Measurements from ENCODE around the gene RNF213. TPM values are rescaled to one million over a fixed set of nuclear protein-coding genes. Genes with fewer than 3 reads are reported as not detected.

RNF213 gene
- total and polyA plus RNA-seq, 2 donors (not counting 1 experiment from before 2014, with no cell fraction given): 36.8 to 245 TPM

GRCh38 chr17:80367503-80367902 is 106.9 kb downstream of the RNF213 start:
- Histone ChIP-seq H3K79me2 (ENCODE audit: control insufficient read depth, insufficient read depth, low read length) (no peaks in the 10 kb centered on the region), H3K36me3 (ENCODE audit: control insufficient read depth, insufficient read depth, low read length) (peaks cover 43% of the 10 kb centered on the region), H3K4me3 (replicated peaks in 1 of 4; ENCODE audit: control extremely low read depth in 1 of 4, insufficient read depth in 1 of 4, low read depth in 3 of 4, low read length in 4 of 4) (no peak overlapping the region), H3K4me2 (ENCODE audit: extremely low read depth, insufficient read depth, low read length) (no peak overlapping the region), H3K9me3 (ENCODE audit: control insufficient read depth, insufficient read depth, low read depth, low read length) (no peaks in the 10 kb centered on the region), H3K9ac (ENCODE audit: insufficient read depth, low read length) (no peak overlapping the region), H3K4me1 (ENCODE audit: control insufficient read depth, extremely low read depth, insufficient read depth, low read length) (peaks cover 10% of the 10 kb centered on the region), H3K27ac (ENCODE audit: insufficient read depth, low read length) (no peak overlapping the region), H3K27me3 (ENCODE audit: control insufficient read depth, insufficient read depth, low read length) (no peaks in the 10 kb centered on the region), H4K20me1 (ENCODE audit: control insufficient read depth, extremely low read depth, insufficient read depth, low read length) (no peaks in the 10 kb centered on the region), H2AFZ (ENCODE audit: low read length) (no peak overlapping the region)
- DNase-seq (ENCODE audit: low read depth in 2 of 2): no peak
- TF ChIP-seq EZH2 (IDR thresholded peaks at IDR 0.05; ENCODE audit: low read length, missing control alignments) (no peak), CTCF (conservative IDR thresholded peaks at IDR 0.05 in 1 of 2, IDR thresholded peaks at IDR 0.05 in 1 of 2; ENCODE audit: low read depth in 1 of 2, low read length in 2 of 2) (no peak)

GRCh38 chr17:80371196-80371595 is 110.5 kb downstream of the RNF213 start:
- TF ChIP-seq EZH2 (IDR thresholded peaks at IDR 0.05; ENCODE audit: low read length, missing control alignments): no peak
- TF ChIP-seq CTCF (conservative IDR thresholded peaks at IDR 0.05 in 1 of 2, IDR thresholded peaks at IDR 0.05 in 1 of 2; ENCODE audit: low read depth in 1 of 2, low read length in 2 of 2): no peak

GRCh38 chr17:80372456-80372855 is 111.8 kb downstream of the RNF213 start:
- no peak for DNase-seq (ENCODE audit: low read depth in 2 of 2)
- TF ChIP-seq EZH2 (IDR thresholded peaks at IDR 0.05; ENCODE audit: low read length, missing control alignments): no peak
- TF ChIP-seq CTCF (conservative IDR thresholded peaks at IDR 0.05 in 1 of 2, IDR thresholded peaks at IDR 0.05 in 1 of 2; ENCODE audit: low read depth in 1 of 2, low read length in 2 of 2): no peak

More at GRCh38 chr17:80371196-80371595, 110.5 kb downstream of the RNF213 start:
- Histone ChIP-seq H2AFZ (ENCODE audit: low read length) (no peak overlapping the region), H3K27ac (ENCODE audit: insufficient read depth, low read length) (no peak overlapping the region), H4K20me1 (ENCODE audit: control insufficient read depth, extremely low read depth, insufficient read depth, low read length) (no peaks in the 10 kb centered on the region), H3K4me2 (ENCODE audit: extremely low read depth, insufficient read depth, low read length) (no peak overlapping the region), H3K4me3 (replicated peaks in 1 of 4; ENCODE audit: control extremely low read depth in 1 of 4, insufficient read depth in 1 of 4, low read depth in 3 of 4, low read length in 4 of 4) (no peak overlapping the region), H3K36me3 (ENCODE audit: control insufficient read depth, insufficient read depth, low read length) (peaks cover 29% of the 10 kb centered on the region), H3K9ac (ENCODE audit: insufficient read depth, low read length) (no peak overlapping the region), H3K9me3 (ENCODE audit: control insufficient read depth, insufficient read depth, low read depth, low read length) (no peaks in the 10 kb centered on the region), H3K79me2 (ENCODE audit: control insufficient read depth, insufficient read depth, low read length) (no peaks in the 10 kb centered on the region), H3K4me1 (ENCODE audit: control insufficient read depth, extremely low read depth, insufficient read depth, low read length) (no peaks in the 10 kb centered on the region), H3K27me3 (ENCODE audit: control insufficient read depth, insufficient read depth, low read length) (no peaks in the 10 kb centered on the region)
- DNase-seq (ENCODE audit: low read depth in 2 of 2): no peak

More at GRCh38 chr17:80372456-80372855, 111.8 kb downstream of the RNF213 start:
- Histone ChIP-seq H3K9me3 (ENCODE audit: control insufficient read depth, insufficient read depth, low read depth, low read length) (no peaks in the 10 kb centered on the region), H3K79me2 (ENCODE audit: control insufficient read depth, insufficient read depth, low read length) (no peaks in the 10 kb centered on the region), H2AFZ (ENCODE audit: low read length) (no peak overlapping the region), H3K27ac (ENCODE audit: insufficient read depth, low read length) (no peak overlapping the region), H3K4me3 (replicated peaks in 1 of 4; ENCODE audit: control extremely low read depth in 1 of 4, insufficient read depth in 1 of 4, low read depth in 3 of 4, low read length in 4 of 4) (no peak overlapping the region), H4K20me1 (ENCODE audit: control insufficient read depth, extremely low read depth, insufficient read depth, low read length) (no peaks in the 10 kb centered on the region), H3K36me3 (ENCODE audit: control insufficient read depth, insufficient read depth, low read length) (peaks cover 37% of the 10 kb centered on the region), H3K9ac (ENCODE audit: insufficient read depth, low read length) (no peak overlapping the region), H3K4me1 (ENCODE audit: control insufficient read depth, extremely low read depth, insufficient read depth, low read length) (no peaks in the 10 kb centered on the region), H3K27me3 (ENCODE audit: control insufficient read depth, insufficient read depth, low read length) (no peaks in the 10 kb centered on the region), H3K4me2 (ENCODE audit: extremely low read depth, insufficient read depth, low read length) (no peak overlapping the region)

Data from fibroblast of lung (primary cell).